ENCODE results near the gene POU3F4.

The POU3F4 gene

DNA sequence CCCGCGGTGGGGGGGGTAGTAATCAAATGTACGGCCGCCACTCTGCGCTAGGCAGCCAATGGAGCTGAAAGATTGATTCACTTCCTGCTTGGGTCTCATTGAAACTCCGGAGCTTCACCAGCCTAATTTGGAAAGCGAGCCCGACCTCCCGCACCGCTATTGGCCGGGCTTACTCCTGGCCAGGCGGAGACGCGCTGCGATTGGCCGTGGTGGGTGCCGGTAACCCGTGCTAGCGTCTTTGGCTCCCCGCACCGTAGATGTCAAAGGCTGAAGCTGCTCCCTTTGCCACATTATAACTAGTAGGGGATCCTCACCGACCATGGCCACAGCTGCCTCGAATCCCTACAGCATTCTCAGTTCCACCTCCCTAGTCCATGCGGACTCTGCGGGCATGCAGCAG, at the start of gene POU3F4:
TSS of gene POU3F4 (plus strand) at position 285 of the 400 bp plus-strand sequence. CDS start at position 320, 35 bp downstream.
- DNase-seq, result no peak

DNA sequence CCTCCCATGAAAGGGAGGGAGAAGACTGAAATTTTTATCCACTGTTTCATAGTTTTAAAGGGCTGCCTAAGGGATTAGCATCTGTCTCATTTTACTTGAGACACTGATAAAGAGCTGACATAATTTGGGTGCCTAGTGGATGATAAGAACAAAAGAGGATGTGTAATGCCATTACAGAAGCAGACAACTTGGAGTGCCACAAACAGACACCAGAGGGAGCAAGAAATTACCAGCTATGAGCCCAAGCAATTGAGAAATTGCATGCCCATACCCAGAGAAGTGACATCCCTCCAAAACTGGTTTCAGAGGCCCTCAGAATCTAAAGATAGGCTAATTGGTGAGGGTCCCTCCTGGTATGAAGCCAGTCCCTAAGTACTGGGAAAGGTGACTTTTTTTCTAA, 38.5 kb upstream of the POU3F4 start:
- no peak for DNase-seq

DNA sequence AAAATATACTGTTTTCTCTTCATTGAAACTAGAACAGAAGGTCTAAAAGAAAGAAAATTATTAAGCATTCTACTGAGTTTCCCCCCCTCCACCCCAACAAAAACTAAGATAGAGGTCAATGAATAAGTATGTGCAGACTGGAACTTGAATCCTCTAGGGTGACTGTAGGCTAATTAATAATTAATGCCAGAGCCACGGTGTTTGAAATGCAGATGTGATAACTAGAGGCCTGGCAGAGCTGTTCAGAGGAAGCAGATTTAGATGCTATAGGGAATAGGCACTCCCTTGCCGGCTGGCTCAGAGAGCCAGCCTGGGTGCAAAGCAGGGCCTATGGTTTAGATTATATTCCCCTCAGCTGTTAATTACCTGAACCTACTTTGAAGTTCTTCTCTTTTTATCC, 12.2 kb upstream of the POU3F4 start:
- no peak for DNase-seq

DNA sequence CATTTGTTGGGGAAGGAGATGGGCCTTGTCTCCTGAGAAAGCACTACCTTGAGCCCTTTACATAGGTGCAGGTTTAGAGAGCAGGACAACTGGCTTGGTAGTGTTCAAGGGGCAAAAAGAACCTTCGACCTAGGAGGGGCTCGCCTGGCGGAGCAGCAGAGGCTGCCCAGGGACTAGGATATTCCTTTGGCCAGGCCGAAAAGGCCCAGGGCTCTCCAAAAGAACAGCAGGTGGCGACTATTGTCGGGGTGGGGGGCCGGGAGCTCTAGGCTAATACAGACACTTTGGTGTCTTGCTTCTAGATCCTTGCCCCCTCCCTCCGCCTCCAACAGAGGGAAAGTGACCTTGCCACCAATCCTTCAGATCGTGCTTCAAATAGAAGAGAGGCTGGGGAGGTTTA, 7.1 kb upstream of the POU3F4 start:
- no peak for DNase-seq

DNA sequence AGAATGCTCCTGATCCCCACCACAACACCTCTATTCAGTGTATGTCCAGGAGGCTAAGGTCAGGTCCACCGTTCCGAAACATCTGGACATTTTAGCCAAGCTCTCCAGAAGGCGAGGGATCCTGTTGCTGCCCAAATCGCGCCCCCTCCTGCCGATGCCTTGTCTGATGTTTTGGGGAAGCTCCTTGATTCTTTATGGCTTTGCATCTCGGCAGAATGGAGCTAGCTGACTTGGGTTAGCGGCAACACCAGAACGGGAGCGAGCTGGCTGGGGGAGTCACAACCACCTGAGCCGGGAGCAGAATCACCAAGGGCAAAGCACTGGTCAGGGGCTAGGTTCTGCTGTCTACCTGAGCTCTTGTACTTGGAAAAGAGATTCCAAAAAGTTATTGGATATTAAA, 6.6 kb upstream of the POU3F4 start:
- no peak for DNase-seq

DNA sequence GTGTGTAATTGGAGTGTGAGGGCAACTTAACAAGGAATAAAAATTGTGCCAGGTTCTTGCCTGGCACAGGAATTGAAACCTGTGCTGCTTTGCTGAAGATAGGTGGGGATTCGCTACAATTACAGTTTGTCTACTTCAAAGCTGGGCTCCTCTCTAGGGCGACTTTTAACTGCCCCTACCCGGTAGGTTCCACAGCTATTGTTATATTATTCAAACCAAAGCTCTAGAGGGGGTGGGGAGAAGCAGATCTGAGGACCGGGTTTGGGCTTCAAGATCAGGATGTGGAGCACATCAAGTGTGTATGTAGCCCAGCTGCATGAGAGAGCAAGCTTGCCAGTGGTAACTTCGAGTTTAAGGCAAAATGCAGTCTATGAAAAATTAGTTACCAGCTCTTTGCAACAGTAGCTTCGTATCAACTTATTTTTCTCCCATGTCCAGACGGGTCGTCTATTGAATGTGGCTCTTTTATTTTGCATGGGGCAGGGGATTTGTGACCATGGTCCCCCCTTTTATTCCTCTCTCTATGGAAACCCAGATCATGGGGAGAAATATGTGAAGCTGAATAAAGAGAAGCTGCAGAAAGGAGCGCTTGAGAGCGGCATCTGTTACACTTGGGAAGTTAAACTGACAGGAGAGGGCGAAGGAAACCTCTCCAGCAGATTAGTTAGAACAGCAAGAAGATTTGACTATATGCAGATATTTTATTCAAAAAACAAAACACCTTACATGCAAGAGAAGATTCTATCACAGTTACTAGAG, 3.2 kb upstream of the POU3F4 start:
- DNase-seq, result no peak

DNA sequence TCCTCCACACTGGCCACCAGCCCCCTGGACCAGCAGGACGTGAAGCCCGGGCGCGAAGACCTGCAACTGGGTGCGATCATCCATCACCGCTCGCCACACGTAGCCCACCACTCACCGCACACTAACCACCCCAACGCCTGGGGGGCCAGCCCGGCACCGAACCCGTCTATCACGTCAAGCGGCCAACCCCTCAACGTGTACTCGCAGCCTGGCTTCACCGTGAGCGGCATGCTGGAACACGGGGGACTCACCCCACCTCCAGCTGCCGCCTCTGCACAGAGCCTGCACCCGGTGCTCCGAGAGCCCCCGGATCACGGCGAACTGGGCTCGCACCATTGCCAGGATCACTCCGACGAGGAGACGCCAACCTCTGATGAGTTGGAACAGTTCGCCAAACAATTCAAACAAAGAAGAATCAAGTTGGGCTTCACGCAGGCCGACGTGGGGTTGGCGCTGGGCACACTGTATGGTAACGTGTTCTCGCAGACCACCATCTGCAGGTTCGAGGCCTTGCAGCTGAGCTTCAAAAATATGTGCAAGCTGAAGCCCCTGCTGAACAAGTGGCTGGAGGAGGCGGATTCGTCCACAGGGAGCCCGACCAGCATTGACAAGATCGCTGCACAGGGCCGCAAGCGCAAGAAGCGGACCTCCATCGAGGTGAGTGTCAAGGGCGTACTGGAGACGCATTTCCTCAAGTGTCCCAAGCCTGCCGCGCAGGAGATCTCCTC, 600 bp downstream of the POU3F4 start:
- no peak for DNase-seq

DNA sequence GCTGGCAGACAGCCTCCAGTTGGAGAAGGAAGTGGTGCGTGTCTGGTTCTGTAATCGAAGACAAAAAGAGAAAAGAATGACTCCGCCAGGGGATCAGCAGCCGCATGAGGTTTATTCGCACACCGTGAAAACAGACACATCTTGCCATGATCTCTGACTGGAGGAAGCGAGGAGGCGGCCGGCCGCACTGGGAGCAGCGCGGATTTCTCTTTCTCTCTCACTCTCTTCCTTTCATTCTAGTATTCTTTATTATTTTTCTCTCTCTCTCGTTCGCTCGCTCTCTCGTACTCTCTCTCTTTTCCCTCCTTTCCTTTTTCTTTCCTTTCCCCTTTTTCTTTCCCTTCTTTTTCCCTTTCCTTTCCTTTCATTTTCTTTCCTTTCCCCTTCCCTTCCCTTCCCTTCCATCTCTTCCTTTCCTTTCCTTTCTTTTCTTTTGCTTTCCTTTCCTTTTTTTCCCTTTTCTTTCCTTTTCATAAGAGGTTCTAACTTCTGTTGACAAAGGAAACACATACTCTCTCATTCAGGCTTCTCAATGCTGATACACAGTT, 1.2 kb downstream of the POU3F4 start:
- no peak for DNase-seq

DNA sequence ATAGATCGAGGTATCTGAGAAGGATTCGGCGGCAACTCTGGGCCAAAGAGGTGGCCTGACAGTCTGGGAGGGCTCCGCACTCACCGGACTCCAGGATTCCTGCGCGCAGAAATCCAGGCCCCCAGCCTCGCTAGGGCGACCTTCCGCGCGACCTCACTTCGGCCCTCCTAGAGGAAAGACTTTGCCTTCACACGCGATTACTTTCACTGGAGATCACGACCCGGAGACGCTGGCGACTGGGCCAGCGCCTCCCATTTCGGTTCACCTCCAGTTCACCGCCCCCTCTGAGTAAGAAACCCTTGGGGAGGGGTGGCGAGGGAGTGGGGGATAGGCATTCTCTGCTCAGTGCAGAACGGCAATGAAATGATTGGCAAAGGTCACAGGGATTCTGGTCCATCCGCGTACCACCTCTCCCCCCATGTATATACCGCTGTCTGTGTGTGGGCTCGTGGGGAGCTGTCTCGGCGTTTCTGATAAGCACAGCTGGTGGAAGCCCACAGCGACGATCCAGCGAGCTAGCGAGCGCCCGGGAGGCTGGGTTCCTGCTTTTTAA, 2.5 kb downstream of the POU3F4 start:
- no peak for DNase-seq

DNA sequence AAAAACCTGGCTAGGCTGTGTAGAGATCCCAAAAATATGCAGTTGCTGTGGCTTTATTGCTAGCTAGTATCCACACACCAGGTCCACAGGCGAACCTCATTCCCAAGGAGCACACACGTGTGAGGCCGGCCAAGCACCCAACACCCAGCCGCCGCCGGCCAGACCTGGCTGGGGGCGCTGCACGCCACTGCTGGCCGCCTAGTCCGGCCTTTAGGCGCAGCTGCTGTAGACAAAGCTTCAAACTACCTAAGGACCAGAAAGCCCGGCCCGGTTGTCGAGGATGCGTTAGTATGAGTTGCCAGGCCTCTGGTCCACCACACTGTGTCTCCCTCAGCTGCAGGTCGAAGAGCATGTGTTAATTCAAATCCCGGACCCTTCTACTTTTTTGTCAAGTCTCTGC, 3.1 kb downstream of the POU3F4 start:
- no peak for DNase-seq

DNA sequence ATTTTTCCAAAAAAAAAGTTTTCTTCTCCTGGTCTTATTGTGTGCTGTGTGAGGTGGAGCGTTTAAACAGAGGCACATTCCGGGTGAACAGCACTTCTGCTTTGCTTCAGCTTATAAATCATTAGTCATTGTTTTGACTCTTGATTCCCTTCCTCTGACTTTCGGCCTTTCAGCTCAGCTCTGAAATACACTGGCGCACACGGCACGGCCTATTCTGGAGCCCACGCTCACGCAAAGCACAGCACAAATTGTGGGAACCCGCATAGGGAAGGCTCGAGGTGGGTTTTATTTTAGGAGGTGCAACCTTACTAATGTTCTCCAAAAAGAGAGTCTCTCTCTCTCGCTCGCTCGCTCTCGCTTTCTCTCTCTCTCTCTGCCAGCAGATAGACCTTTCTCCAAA, 4.0 kb downstream of the POU3F4 start:
- DNase-seq, result no peak

DNA sequence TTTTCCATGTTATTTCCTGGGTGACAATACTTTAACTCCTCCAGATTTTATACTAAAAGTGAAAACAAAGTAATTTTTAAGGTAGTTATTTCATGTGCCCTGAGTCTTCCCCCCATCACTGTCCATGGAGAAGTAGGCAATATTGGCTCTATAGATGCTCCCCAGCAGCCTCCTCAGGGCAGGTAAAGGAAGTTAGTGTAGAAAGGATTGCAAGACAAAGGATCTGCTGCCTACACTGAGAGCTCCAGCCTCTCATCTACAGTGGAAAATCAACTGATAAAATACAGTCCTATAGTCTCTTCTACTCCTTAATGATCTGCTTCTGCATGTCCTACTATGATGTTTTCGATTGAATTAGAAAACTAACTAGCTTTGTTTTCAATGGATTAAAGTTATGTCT, 8.5 kb downstream of the POU3F4 start:
- no peak for DNase-seq

DNA sequence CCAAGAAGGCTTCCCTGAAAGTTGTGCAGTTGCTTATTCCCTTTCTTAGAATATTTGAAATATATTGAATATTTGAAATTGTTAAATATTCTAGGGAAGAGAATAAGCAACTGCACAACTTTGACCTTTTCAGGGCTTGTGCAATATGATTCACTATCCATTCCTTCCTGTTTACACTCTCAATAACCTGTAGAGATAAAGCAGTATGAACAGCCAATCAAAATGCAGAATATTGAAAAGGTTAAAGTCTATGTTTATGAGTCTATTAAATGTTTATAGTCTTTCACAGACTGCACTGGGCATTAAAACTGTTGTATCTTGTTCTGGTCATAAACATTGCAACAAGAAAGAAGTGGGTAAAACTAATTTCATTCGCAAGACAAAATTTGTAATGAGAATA, 13.8 kb downstream of the POU3F4 start:
- DNase-seq, result no peak

DNA sequence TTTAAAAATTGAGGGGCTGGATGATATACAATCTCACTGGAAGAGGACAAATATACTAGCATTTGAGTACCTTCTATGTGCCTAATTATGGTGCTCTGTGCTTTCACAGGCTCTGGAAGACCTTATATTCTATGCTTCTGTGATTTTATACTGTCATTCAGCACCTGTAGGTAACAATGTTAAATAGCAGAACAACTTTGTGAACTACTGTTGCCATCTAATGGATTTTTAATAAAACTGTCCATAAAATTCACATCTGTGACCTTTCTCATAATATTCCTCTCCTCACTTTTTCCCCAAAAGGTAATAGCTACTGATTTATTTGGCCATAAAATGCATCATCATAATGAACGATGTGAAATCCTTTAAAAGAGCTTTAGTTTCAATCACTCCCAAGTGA, 21.9 kb downstream of the POU3F4 start:
- DNase-seq, result no peak

DNA sequence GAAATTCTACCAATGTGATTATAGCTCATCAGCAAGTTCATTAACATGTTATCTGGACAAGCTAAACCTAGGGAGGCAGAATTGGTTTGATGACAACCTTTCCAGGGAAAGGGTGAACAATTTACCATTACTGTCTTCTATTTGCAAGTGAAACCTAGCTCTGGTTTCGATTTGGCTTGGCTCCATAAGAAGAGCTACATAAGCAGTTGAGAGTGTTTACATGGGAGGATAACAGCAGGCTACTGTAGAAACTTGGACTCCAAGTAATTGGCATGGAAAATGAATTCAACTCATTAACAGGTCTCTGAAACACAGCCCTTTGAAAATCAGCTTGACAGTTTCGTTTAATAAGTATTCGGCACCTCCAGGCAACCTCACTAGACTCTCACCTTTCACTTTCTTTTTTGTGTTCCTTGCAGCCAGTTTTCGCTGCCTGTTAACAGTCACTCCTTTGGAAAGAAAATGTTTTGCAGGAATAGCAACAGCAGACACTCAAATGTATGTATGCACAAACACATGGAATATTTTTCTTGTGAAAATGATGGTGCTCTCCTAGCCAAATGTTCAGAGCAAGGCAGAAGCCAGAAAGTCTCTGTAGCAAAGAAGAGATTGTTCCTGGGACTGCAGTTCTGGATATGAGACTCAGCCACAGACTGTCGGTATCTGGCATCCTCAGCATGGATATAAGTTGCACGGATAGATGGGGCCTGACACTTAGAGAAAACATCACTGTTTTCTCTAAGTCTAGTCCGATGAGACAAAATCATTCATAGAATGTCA, 27.5 kb downstream of the POU3F4 start:
- DNase-seq, result no peak

All from NCI-H510A (cell line).